Keratinocyte (primary cell): ENCODE measurements around the gene NOD1. TPM values are rescaled to one million over a fixed set of nuclear protein-coding genes. Genes with fewer than 3 reads are reported as not detected.

Source experiments
- DNase-seq: peaks from one replicate; pipeline ENCODE4 v3.0.0-alpha.2; 2011; ENCODE audit warnings: low read depth, missing footprints, low spot score
- FAIRE-seq: peaks from 2 replicates; lab custom pipeline; 2011; peaks lifted over from hg19 to GRCh38; lab: Jason Lieb, UNC
- H2AFZ ChIP-seq: 2 replicates; pipeline ENCODE4 v1.6.0; 2012; ENCODE audit warnings: low read length, control low read depth, inconsistent platforms; ENCODE audit not compliant: control insufficient read depth
- H3K27ac ChIP-seq: 2 replicates; pipeline ENCODE4 v1.5.1; 2011; ENCODE audit warnings: low read length; ENCODE audit not compliant: control insufficient read depth, insufficient read depth
- H3K27me3 ChIP-seq: 3 replicates; pipeline ENCODE4 v1.6.0; 2011; ENCODE audit warnings: low read length; ENCODE audit not compliant: control insufficient read depth, insufficient read depth; ENCODE audit errors: extremely low read depth
- H3K36me3 ChIP-seq, 2 experiments: 2 replicates in 1 of 2; 3 replicates in 1 of 2; pipeline ENCODE4 v1.5.1; 2011; ENCODE audit warnings: low read length in 2 of 2, mild to moderate bottlenecking in 1 of 2; ENCODE audit not compliant: control insufficient read depth in 2 of 2, insufficient read depth in 2 of 2; ENCODE audit errors: extremely low read depth in 1 of 2
- H3K4me1 ChIP-seq: 3 replicates; pipeline ENCODE4 v1.5.1; 2011; ENCODE audit warnings: low read length; ENCODE audit not compliant: control insufficient read depth, insufficient read depth; ENCODE audit errors: extremely low read depth
- H3K4me2 ChIP-seq: 3 replicates; pipeline ENCODE4 v1.6.0; 2011; ENCODE audit warnings: low read depth, low read length; ENCODE audit not compliant: control insufficient read depth, insufficient read depth; ENCODE audit errors: extremely low read depth
- H3K4me3 ChIP-seq, 3 experiments: fragments of 200-600 bp in 1 of 3; sonication (generic) in 1 of 3; 2 replicates in 2 of 3; 3 replicates in 1 of 3; pipeline ENCODE4 v1.5.1; 2011 to 2016; ENCODE audit warnings: low read length in 3 of 3, mild to moderate bottlenecking in 3 of 3, control low read depth in 2 of 3, inconsistent platforms in 1 of 3, low read depth in 1 of 3, mixed read lengths in 1 of 3, mixed run types in 1 of 3, moderate library complexity in 1 of 3; ENCODE audit not compliant: control insufficient read depth in 2 of 3, insufficient read depth in 2 of 3; ENCODE audit errors: extremely low read depth in 1 of 3
- H3K79me2 ChIP-seq: 2 replicates; pipeline ENCODE4 v1.6.0; 2012; ENCODE audit warnings: low read length; ENCODE audit not compliant: control insufficient read depth, insufficient read depth
- H3K9ac ChIP-seq: 3 replicates; pipeline ENCODE4 v1.6.0; 2011; ENCODE audit warnings: low read length; ENCODE audit not compliant: control insufficient read depth, insufficient read depth; ENCODE audit errors: extremely low read depth
- H3K9me1 ChIP-seq: 3 replicates; pipeline ENCODE4 v1.6.0; 2011; ENCODE audit warnings: low read length; ENCODE audit not compliant: control insufficient read depth, insufficient read depth; ENCODE audit errors: extremely low read depth
- H3K9me3 ChIP-seq: 2 replicates; pipeline ENCODE4 v1.5.1; 2012; ENCODE audit warnings: low read depth, low read length; ENCODE audit not compliant: control insufficient read depth
- H4K20me1 ChIP-seq: 3 replicates; pipeline ENCODE4 v1.6.0; 2011; ENCODE audit warnings: low read length; ENCODE audit not compliant: control insufficient read depth, insufficient read depth; ENCODE audit errors: extremely low read depth
- EZH2 ChIP-seq: IDR thresholded peaks from one replicate; pipeline ENCODE4 v1.6.1; 2012; ENCODE audit warnings: inconsistent platforms, mild to moderate bottlenecking, low read length, moderate library complexity
- dilution Hi-C: fragments of 300-500 bp; cut with MboI; formaldehyde crosslinking; loops from one replicate; pipeline ENCODE4 v1.7.0; 2020; ENCODE audit warnings: low sequenced_read_pairs; ENCODE audit not compliant: extremely low pct_ligation_motif_present
- polyA plus RNA-seq, 5 experiments: library from polyadenylated mRNA; depleted of rRNA in 3 of 5; stranded (reverse) in 3 of 5; stranded (forward) in 1 of 5; unstranded in 1 of 5; fragments of >200 nt; gene quantifications; 1 replicate in 1 of 5; 2 replicates in 3 of 5; 3 replicates in 1 of 5; pipeline versions ENCODE4 v1.2.1 to v1.2.3, GENCODE V29; 2011 to 2012; ENCODE audit warnings: missing spikeins in 2 of 5, low read depth in 1 of 5, low replicate concordance in 1 of 5
- TF ChIP-seq, protein P1 (sequence below), 3 experiments: IDR thresholded peaks in 1 of 3; conservative IDR thresholded peaks in 1 of 3; optimal IDR thresholded peaks in 1 of 3; 2 replicates in 2 of 3; 3 replicates in 1 of 3; pipeline versions ENCODE3 to v1.5.1; 2011; ENCODE audit warnings: low read length in 3 of 3, mild to moderate bottlenecking in 3 of 3, moderate library complexity in 2 of 3, control low read depth in 1 of 3, inconsistent platforms in 1 of 3; ENCODE audit not compliant: insufficient read depth in 2 of 3; ENCODE audit errors: extremely low read depth in 1 of 3

NOD1 gene
- polyA plus RNA-seq, 1 donor (not counting 4 experiments of a cell fraction or from before 2014, with no cell fraction given) = 4.3 TPM

DNA sequence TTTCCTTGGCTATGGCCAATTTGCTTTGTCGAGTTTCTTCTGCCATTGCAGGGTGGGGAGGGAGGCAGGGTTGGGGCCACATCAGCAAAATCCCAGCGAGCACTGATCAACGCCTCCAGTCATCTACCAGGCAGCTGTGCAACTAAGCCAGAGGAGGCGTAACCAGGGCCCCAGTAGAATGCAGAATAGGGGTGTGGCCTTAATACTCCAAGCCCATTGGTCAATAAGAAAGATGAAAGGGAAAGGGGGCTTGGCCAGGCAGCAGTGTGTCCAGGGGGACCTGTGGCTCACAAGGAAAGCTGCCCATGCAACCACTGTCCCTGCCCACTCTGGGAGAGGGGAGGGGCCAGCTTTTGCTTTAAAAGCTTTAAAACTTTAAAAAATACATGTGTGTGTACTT, 47.6 kb upstream of the NOD1 start:
- Histone ChIP-seq H3K36me3 (no peaks in the 10 kb centered on the region), H3K79me2 (no peaks in the 10 kb centered on the region), H3K9ac (no peak overlapping the region), H3K9me1 (no peaks in the 10 kb centered on the region), H3K4me1 (peaks cover 6% of the 10 kb centered on the region), H3K27ac (no peak overlapping the region), H2AFZ (no peak overlapping the region), H3K9me3 (no peaks in the 10 kb centered on the region), H3K4me2 (no peak overlapping the region), H3K4me3 (no peak overlapping the region), H4K20me1 (no peaks in the 10 kb centered on the region), H3K27me3 (no peaks in the 10 kb centered on the region)
- FAIRE-seq (no peak), DNase-seq (no peak)
- TF ChIP-seq, protein P1, sequence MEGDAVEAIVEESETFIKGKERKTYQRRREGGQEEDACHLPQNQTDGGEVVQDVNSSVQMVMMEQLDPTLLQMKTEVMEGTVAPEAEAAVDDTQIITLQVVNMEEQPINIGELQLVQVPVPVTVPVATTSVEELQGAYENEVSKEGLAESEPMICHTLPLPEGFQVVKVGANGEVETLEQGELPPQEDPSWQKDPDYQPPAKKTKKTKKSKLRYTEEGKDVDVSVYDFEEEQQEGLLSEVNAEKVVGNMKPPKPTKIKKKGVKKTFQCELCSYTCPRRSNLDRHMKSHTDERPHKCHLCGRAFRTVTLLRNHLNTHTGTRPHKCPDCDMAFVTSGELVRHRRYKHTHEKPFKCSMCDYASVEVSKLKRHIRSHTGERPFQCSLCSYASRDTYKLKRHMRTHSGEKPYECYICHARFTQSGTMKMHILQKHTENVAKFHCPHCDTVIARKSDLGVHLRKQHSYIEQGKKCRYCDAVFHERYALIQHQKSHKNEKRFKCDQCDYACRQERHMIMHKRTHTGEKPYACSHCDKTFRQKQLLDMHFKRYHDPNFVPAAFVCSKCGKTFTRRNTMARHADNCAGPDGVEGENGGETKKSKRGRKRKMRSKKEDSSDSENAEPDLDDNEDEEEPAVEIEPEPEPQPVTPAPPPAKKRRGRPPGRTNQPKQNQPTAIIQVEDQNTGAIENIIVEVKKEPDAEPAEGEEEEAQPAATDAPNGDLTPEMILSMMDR (optimal IDR thresholded peaks at IDR 0.05 in 1 of 3, IDR thresholded peaks at IDR 0.05 in 1 of 3, conservative IDR thresholded peaks at IDR 0.05 in 1 of 3; ENCODE audit: extremely low read depth in 1 of 3, insufficient read depth in 2 of 3, low read length in 3 of 3) = no peak
- no peak for TF ChIP-seq EZH2
- dilution Hi-C loops = no loop called here

DNA sequence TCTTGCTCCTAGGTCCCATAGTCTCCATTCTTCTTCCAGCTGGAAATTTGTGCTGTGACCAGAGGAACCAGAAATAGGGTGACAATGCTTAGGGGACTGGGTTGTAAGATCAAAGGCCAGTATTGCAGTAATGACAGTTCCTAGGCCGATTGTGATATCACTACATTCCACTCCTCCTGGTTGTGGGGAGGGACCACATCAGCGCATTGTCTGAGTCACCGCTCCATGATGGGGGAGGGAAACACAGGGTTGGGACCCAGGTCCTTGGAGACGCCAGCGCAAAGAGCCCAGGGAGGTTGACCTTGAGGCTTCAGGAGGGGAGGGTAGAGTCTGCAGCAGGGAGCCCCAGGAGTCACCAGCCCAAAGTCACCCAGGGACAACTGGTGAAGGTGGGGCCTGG, 46.8 kb upstream of the NOD1 start:
- dilution Hi-C loops = no loop called here
- no peak for FAIRE-seq
- Histone ChIP-seq H3K9me3 (no peaks in the 10 kb centered on the region), H3K4me1 (peaks cover 14% of the 10 kb centered on the region), H3K27ac (no peak overlapping the region), H4K20me1 (no peaks in the 10 kb centered on the region), H3K9me1 (no peaks in the 10 kb centered on the region), H2AFZ (no peak overlapping the region), H3K36me3 (no peaks in the 10 kb centered on the region), H3K79me2 (no peaks in the 10 kb centered on the region), H3K4me3 (no peak overlapping the region), H3K9ac (no peak overlapping the region), H3K4me2 (no peak overlapping the region), H3K27me3 (no peaks in the 10 kb centered on the region)
- no peak for DNase-seq
- TF ChIP-seq EZH2 = no peak
- TF ChIP-seq, protein P1 (optimal IDR thresholded peaks at IDR 0.05 in 1 of 3, IDR thresholded peaks at IDR 0.05 in 1 of 3, conservative IDR thresholded peaks at IDR 0.05 in 1 of 3; ENCODE audit: extremely low read depth in 1 of 3, insufficient read depth in 2 of 3, low read length in 3 of 3) = no peak
